K562 (cell line): ENCODE results near the gene MYCBP. TPM values are rescaled to one million over a fixed set of nuclear protein-coding genes. Genes with fewer than 3 reads are reported as not detected.

Experiments
- ATAC-seq: fragments of 200-7000 bp; cut with Tn5 transposase; 3 replicates; pipeline ENCODE4 v1.9.1; 2020; ENCODE audit warnings: moderate library complexity
- BruUV-seq: library from RNA; stranded (reverse); fragments of 400-500 nt; replicated peaks from 2 replicates; lab custom pipeline; 2021; lab: Mats Ljungman, UMichigan
- CTCF ChIA-PET: fragments of 300-600 bp; formaldehyde crosslinking; extraction: SDS; loops from one replicate; lab custom pipeline; 2021; ENCODE audit warnings: low intra/inter-chr PET ratio; lab: Yijun Ruan, JAX
- POLR2A ChIA-PET: fragments of 300-600, 350-650 bp; sonication (Branson Sonifier 250); formaldehyde crosslinking; extraction: SDS; loops from one replicate; lab custom pipeline; 2021; ENCODE audit warnings: antibody characterized with exemption, inconsistent platforms; lab: Yijun Ruan, JAX
- DNase-seq, 4 experiments: peaks; one replicate each; pipeline versions ENCODE4 v3.0.0 to v3.0.0-alpha.2; 2011 to 2018; ENCODE audit warnings: low spot score in 3 of 4, mixed read lengths in 3 of 4; ENCODE audit errors: extremely low read depth in 1 of 4
- FAIRE-seq: peaks from 2 replicates; lab custom pipeline; 2011; peaks lifted over from hg19 to GRCh38; lab: Jason Lieb, UNC
- H2AFZ ChIP-seq: 2 replicates; pipeline ENCODE4 v1.6.0; 2011; ENCODE audit warnings: low read depth, low read length, control low read depth, inconsistent platforms
- H3K27ac ChIP-seq: fragments of 200-600 bp; 3 replicates; pipeline ENCODE4 v1.8.0; 2011; ENCODE audit warnings: low read depth, mild to moderate bottlenecking, control low read depth, inconsistent platforms, low read length, moderate library complexity, mixed read lengths; ENCODE audit errors: extremely low read depth
- H3K27me3 ChIP-seq, 2 experiments: fragments of 300-600 bp in 1 of 2; 2 replicates in 1 of 2; 3 replicates in 1 of 2; pipeline versions ENCODE4 v1.6.0 to v1.8.0; 2011; ENCODE audit warnings: inconsistent platforms in 2 of 2, low read length in 2 of 2, mild to moderate bottlenecking in 1 of 2, mixed read lengths in 1 of 2, moderate library complexity in 1 of 2; ENCODE audit not compliant: control insufficient read depth in 2 of 2, insufficient read depth in 2 of 2
- H3K36me3 ChIP-seq: fragments of 300-600 bp; 3 replicates; pipeline ENCODE4 v1.8.0; 2011; ENCODE audit warnings: mild to moderate bottlenecking, low read length, inconsistent platforms; ENCODE audit not compliant: control insufficient read depth, insufficient read depth
- H3K4me1 ChIP-seq, 2 experiments: fragments of 200-600 bp in 1 of 2; replicated peaks in 1 of 2; 2 replicates in 1 of 2; 3 replicates in 1 of 2; pipeline versions ENCODE4 v1.5.1 to v1.8.0; 2011; ENCODE audit warnings: inconsistent platforms in 2 of 2, low read length in 2 of 2, mild to moderate bottlenecking in 1 of 2, mixed read lengths in 1 of 2, moderate library complexity in 1 of 2; ENCODE audit not compliant: control insufficient read depth in 2 of 2, insufficient read depth in 2 of 2
- H3K4me2 ChIP-seq: 2 replicates; pipeline ENCODE4 v1.6.1; 2011; ENCODE audit warnings: low read length, control low read depth, inconsistent platforms, mixed read lengths; ENCODE audit not compliant: insufficient read depth
- H3K4me3 ChIP-seq: fragments of 200-600 bp; sonication (generic), shearing (Covaris generic); 2 replicates; pipeline ENCODE4 v1.5.1; 2016; ENCODE audit warnings: control low read depth, inconsistent platforms
- H3K79me2 ChIP-seq: fragments of 200-600 bp; 3 replicates; pipeline ENCODE4 v1.8.0; 2011; ENCODE audit warnings: low read length, inconsistent platforms; ENCODE audit not compliant: control insufficient read depth, insufficient read depth
- H3K9ac ChIP-seq, 2 experiments: 2 replicates each; pipeline versions ENCODE4 v1.6.0 to v1.6.1; 2011; ENCODE audit warnings: low read depth in 2 of 2, low read length in 2 of 2, control low read depth in 1 of 2, inconsistent platforms in 1 of 2, mild to moderate bottlenecking in 1 of 2, mixed read lengths in 1 of 2; ENCODE audit not compliant: insufficient read depth in 1 of 2
- H3K9me1 ChIP-seq: one replicate; pipeline ENCODE4 v1.6.0; 2011; ENCODE audit warnings: inconsistent platforms, mild to moderate bottlenecking, low read length, moderate library complexity; ENCODE audit not compliant: control insufficient read depth, insufficient read depth
- H3K9me3 ChIP-seq: replicated peaks from 2 replicates; pipeline ENCODE4 v1.5.1; 2011; ENCODE audit warnings: low read depth, low read length, inconsistent platforms; ENCODE audit not compliant: control insufficient read depth, insufficient read depth
- H4K20me1 ChIP-seq: replicated peaks from 2 replicates; pipeline ENCODE4 v1.6.1; 2011; ENCODE audit warnings: low read length, inconsistent platforms, mixed read lengths; ENCODE audit not compliant: control insufficient read depth, insufficient read depth
- CREB3L1 ChIP-seq: fragments of 450-650 bp; IDR thresholded peaks from 2 replicates; pipeline ENCODE4 v1.6.1; 2014; ENCODE audit warnings: low read depth, mild to moderate bottlenecking, moderate library complexity, borderline replicate concordance
- CUX1 ChIP-seq: fragments of 200-800 bp; sonication (Bioruptor generic); IDR thresholded peaks from 2 replicates; pipeline ENCODE4 v1.6.1; 2016; ENCODE audit warnings: missing genetic modification characterization, missing compliant biosample characterization
- DNMT1 ChIP-seq: fragments of 450-650 bp; IDR thresholded peaks from 2 replicates; pipeline ENCODE4 v1.6.1; 2016; ENCODE audit warnings: antibody characterized with exemption, mild to moderate bottlenecking
- E4F1 ChIP-seq: fragments of 250-450 bp; sonication (Bioruptor Pico); IDR thresholded peaks from 2 replicates; pipeline ENCODE4 v1.5.0; 2021; ENCODE audit warnings: mild to moderate bottlenecking, borderline replicate concordance
- GABPB2 ChIP-seq: fragments of 250-450 bp; sonication (Bioruptor Pico); conservative IDR thresholded peaks from 2 replicates; pipeline ENCODE4 v1.5.1; 2021; ENCODE audit warnings: mild to moderate bottlenecking
- GTF2E2 ChIP-seq: fragments of 200-800 bp; sonication (Bioruptor generic); IDR thresholded peaks from 2 replicates; pipeline ENCODE4 v1.6.1; 2016; ENCODE audit warnings: missing genetic modification characterization, missing compliant biosample characterization
- SETDB1 ChIP-seq: IDR thresholded peaks from one replicate; pipeline ENCODE4 v1.6.1; 2012; ENCODE audit warnings: low read length, control low read depth, inconsistent platforms
- TCFL5 ChIP-seq: fragments of 250-450 bp; sonication (Bioruptor Pico); conservative IDR thresholded peaks from 2 replicates; pipeline ENCODE4 v1.6.1; 2021; ENCODE audit warnings: mild to moderate bottlenecking, moderate library complexity, matching md5 sums
- TFAM ChIP-seq: fragments of 250-450 bp; sonication (Bioruptor Pico); conservative IDR thresholded peaks from 2 replicates; pipeline ENCODE4 v1.5.0; 2021; ENCODE audit warnings: mild to moderate bottlenecking, moderate library complexity
- WGBS: fragments of 100-300 bp; shearing (Covaris generic); methylation state at CpG from one replicate; pipeline ENCODE4 v1.1.6; 2016; ENCODE audit warnings: low coverage, mixed read lengths; ENCODE audit not compliant: insufficient coverage; ENCODE audit errors: missing lambda C conversion rate; 5-methylcytosine and 5-hydroxymethylcytosine counted together
- in situ Hi-C: fragments of 300-500 bp; cut with MboI; formaldehyde crosslinking; loops from 4 replicates; pipeline ENCODE4 v1.15.0; 2018; ENCODE audit warnings: inconsistent platforms, mixed read lengths
- intact Hi-C: fragments of 100-400 bp; cut with micrococcal nuclease; formaldehyde crosslinking; loops from 2 replicates; pipeline ENCODE4 v1.14.2; 2022
- polyA plus RNA-seq, 8 experiments: library from polyadenylated mRNA; depleted of rRNA in 4 of 8; stranded (reverse) in 5 of 8; unstranded in 3 of 8; fragments of >200 nt; fragmentation: Nextera tagmentation in 2 of 8; fragmentation: Illumina TruSeq in 1 of 8; extraction: Ambion mirVana in 2 of 8; extraction: Trizol in 1 of 8; gene quantifications; 2 replicates each; pipeline versions ENCODE4 v1.2.1 to v1.2.3, GENCODE V29; 2011 to 2014; ENCODE audit warnings: inconsistent platforms in 1 of 8, missing spikeins in 1 of 8
- total RNA-seq, 7 experiments: library from RNA; depleted of rRNA in 6 of 7; stranded (reverse); fragments of >200 nt in 6 of 7; fragmentation: Illumina TruSeq in 2 of 7; extraction: Trizol in 2 of 7; gene quantifications; 2 replicates each; pipeline versions ENCODE4 v1.2.1 to v1.2.3, GENCODE V29; 2011 to 2021; ENCODE audit warnings: low replicate concordance in 1 of 7
- TF ChIP-seq, protein P1 (sequence below), 3 experiments: IDR thresholded peaks in 2 of 3; conservative IDR thresholded peaks in 1 of 3; 2 replicates each; pipeline ENCODE4 v1.5.1; 2011 to 2012; ENCODE audit warnings: low read length in 3 of 3, mild to moderate bottlenecking in 3 of 3, control low read depth in 2 of 3, improper control_type of control experiment in 1 of 3, inconsistent platforms in 1 of 3, low read depth in 1 of 3, mixed read lengths in 1 of 3, moderate library complexity in 1 of 3; ENCODE audit not compliant: insufficient read depth in 2 of 3

MYCBP gene
- total and polyA plus RNA-seq, 9 of the 15 experiments (the other 6 are each of a cell fraction or from before 2014, with no cell fraction given), result 32.3 to 253 (median 72.9) TPM

DNA sequence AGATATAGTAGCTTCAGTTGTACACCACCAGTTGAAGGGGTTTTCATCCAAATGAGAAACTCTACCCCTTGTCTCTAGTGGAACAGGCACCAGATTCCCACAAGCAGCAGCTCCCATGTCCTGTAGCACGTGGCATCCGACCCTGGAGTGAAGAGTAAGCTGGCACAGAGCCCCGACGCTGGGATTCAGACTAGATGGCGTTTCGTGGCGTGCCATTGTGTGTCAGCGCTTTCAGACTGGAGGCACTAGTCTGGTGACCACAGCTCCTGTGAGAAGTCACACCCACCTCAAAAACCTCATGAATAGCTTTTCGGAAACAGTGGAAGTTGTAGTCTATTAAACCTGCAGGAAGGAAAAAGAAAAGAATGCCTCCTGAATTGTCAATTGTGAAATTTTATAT, 33.8 kb downstream of the MYCBP start:
- peaks cover 26% of the 10 kb centered on the region; the same call in 2 of the 3 replicates for H3K36me3 ChIP-seq
- H3K27ac ChIP-seq, result no peak overlapping the region
- CTCF ChIA-PET, result no interaction called here
- no peak overlapping the region for H2AFZ ChIP-seq
- H3K4me3 ChIP-seq, result no peak overlapping the region
- H3K4me2 ChIP-seq, result no peak overlapping the region
- H3K9me3 ChIP-seq, result no peaks in the 10 kb centered on the region
- no peaks in the 10 kb centered on the region for H3K27me3 ChIP-seq
- H4K20me1 ChIP-seq, result no peaks in the 10 kb centered on the region
- FAIRE-seq, result no peak
- ATAC-seq, result no peak
- no peak overlapping the region; a peak in 1 of 4 replicates for H3K9ac ChIP-seq
- H3K79me2 ChIP-seq, result no peaks in the 10 kb centered on the region
- no TSS peak for BruUV-seq
- 91% methylated on average over 9 of the region's 9 CpGs for WGBS
- no peaks in the 10 kb centered on the region for H3K4me1 ChIP-seq
- no peak for DNase-seq
- in situ Hi-C loops (no loop called here), intact Hi-C loops (loop anchor here (5.0 kb wide), 2 partner anchors 232 to 802 kb away; no protein-coding TSS in a partner anchor)
- no peaks in the 10 kb centered on the region for H3K9me1 ChIP-seq
- POLR2A ChIA-PET, result interaction anchor here (0.6 to 1.2 kb wide), 2 partner anchors 13 to 15 kb away, joined by 3 to 4 read pairs; no protein-coding TSS in a partner anchor
- TF ChIP-seq TFAM (CRISPR knock-in tag) (no peak), CUX1 (CRISPR knock-in tag) (no peak), E4F1 (CRISPR knock-in tag) (no peak), GABPB2 (no peak), GTF2E2 (tag) (no peak), SETDB1 (no peak), DNMT1 (no peak), CREB3L1 (no peak), TCFL5 (CRISPR knock-in tag) (no peak)
- TF ChIP-seq, protein P1, sequence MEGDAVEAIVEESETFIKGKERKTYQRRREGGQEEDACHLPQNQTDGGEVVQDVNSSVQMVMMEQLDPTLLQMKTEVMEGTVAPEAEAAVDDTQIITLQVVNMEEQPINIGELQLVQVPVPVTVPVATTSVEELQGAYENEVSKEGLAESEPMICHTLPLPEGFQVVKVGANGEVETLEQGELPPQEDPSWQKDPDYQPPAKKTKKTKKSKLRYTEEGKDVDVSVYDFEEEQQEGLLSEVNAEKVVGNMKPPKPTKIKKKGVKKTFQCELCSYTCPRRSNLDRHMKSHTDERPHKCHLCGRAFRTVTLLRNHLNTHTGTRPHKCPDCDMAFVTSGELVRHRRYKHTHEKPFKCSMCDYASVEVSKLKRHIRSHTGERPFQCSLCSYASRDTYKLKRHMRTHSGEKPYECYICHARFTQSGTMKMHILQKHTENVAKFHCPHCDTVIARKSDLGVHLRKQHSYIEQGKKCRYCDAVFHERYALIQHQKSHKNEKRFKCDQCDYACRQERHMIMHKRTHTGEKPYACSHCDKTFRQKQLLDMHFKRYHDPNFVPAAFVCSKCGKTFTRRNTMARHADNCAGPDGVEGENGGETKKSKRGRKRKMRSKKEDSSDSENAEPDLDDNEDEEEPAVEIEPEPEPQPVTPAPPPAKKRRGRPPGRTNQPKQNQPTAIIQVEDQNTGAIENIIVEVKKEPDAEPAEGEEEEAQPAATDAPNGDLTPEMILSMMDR (IDR thresholded peaks at IDR 0.05 in 2 of 3, conservative IDR thresholded peaks at IDR 0.05 in 1 of 3; ENCODE audit: insufficient read depth in 2 of 3, low read depth in 1 of 3, low read length in 3 of 3), result no peak
